B cell (primary cell): Measurements from ENCODE around the gene PDE4B. TPM values are rescaled to one million over a fixed set of nuclear protein-coding genes. Genes with fewer than 3 reads are reported as not detected.
A peak's percentile ranks its signal among the peaks of the same experiment; 100 is the strongest.

Experiments
- ATAC-seq: fragments of 200-7000 bp; cut with Tn5 transposase; one replicate; pipeline ENCODE4 v1.10.0; 2021; ENCODE audit warnings: low read depth, mild to moderate bottlenecking, moderate number of reproducible peaks, moderate library complexity
- CTCF ChIA-PET: fragments of 350-600 bp; sonication (Branson Sonifier 250); formaldehyde crosslinking; loops from one replicate; lab custom pipeline; 2021; ENCODE audit warnings: antibody characterized with exemption, inconsistent platforms; lab: Charles Lee
- POLR2A ChIA-PET: fragments of 350-600 bp; sonication (Branson Sonifier 250); formaldehyde crosslinking; loops from one replicate; lab custom pipeline; 2021; ENCODE audit warnings: antibody characterized with exemption; lab: Charles Lee
- DNase-seq: peaks from one replicate; pipeline ENCODE4 v3.0.0; 2013
- H2AFZ ChIP-seq: 2 replicates; pipeline ENCODE4 v1.6.1; 2012; ENCODE audit warnings: mild to moderate bottlenecking, low read depth, low read length; ENCODE audit not compliant: insufficient read depth, poor library complexity, severe bottlenecking
- H3K27ac ChIP-seq, 2 donors: 1 replicate in 1 of 2; 2 replicates in 1 of 2; pipeline ENCODE4 v1.5.1; 2012 to 2013; ENCODE audit warnings: low read length in 2 of 2, mild to moderate bottlenecking in 2 of 2, moderate library complexity in 1 of 2
- H3K27me3 ChIP-seq, 4 experiments: fragments of 200-600 bp in 1 of 4; sonication (generic) in 1 of 4; replicated peaks in 1 of 4; 1 replicate in 2 of 4; 2 replicates in 2 of 4; pipeline versions ENCODE4 v1.6.1 to v1.7.0; 2013 to 2016; ENCODE audit warnings: low read length in 3 of 4, mild to moderate bottlenecking in 2 of 4, mixed read lengths in 1 of 4, moderate library complexity in 1 of 4; ENCODE audit not compliant: insufficient read depth in 4 of 4, control insufficient read depth in 3 of 4; ENCODE audit errors: control extremely low read depth in 1 of 4
- H3K36me3 ChIP-seq, 2 experiments: replicated peaks in 1 of 2; 1 replicate in 1 of 2; 2 replicates in 1 of 2; pipeline versions ENCODE4 v1.6.1 to v1.7.1; 2013; ENCODE audit warnings: low read length in 1 of 2; ENCODE audit not compliant: insufficient read depth in 2 of 2, control insufficient read depth in 1 of 2; ENCODE audit errors: control extremely low read depth in 1 of 2, extremely low read depth in 1 of 2
- H3K4me1 ChIP-seq, 2 donors: fragments of 200-600 bp in 1 of 2; sonication (generic) in 1 of 2; 1 replicate in 1 of 2; 2 replicates in 1 of 2; pipeline versions ENCODE4 v1.5.1 to v1.6.1; 2013 to 2017; ENCODE audit warnings: low read length in 2 of 2; ENCODE audit not compliant: control insufficient read depth in 2 of 2, insufficient read depth in 2 of 2
- H3K4me2 ChIP-seq: replicated peaks from 2 replicates; pipeline ENCODE3; 2012; ENCODE audit warnings: mild to moderate bottlenecking, low read depth, low read length; ENCODE audit not compliant: poor library complexity, severe bottlenecking
- H3K4me3 ChIP-seq, 5 experiments: fragments of 200-600 bp in 1 of 5; sonication (generic) in 1 of 5; 1 replicate in 3 of 5; 2 replicates in 2 of 5; pipeline versions ENCODE4 v1.5.1 to v1.7.0; 2011 to 2016; ENCODE audit warnings: low read length in 4 of 5, mild to moderate bottlenecking in 4 of 5, low read depth in 2 of 5, control low read depth in 1 of 5, moderate library complexity in 1 of 5; ENCODE audit not compliant: insufficient read depth in 1 of 5; ENCODE audit errors: control extremely low read depth in 1 of 5, extremely low read depth in 1 of 5
- H3K79me2 ChIP-seq: fragments of 200-600 bp; sonication (generic); one replicate; pipeline ENCODE4 v1.6.0; 2016; ENCODE audit warnings: low read length; ENCODE audit not compliant: control insufficient read depth, insufficient read depth
- H3K9ac ChIP-seq: fragments of 200-600 bp; sonication (generic); 2 replicates; pipeline ENCODE4 v1.6.1; 2017; ENCODE audit warnings: mild to moderate bottlenecking, low read length, moderate library complexity
- H3K9me3 ChIP-seq, 3 donors: one replicate each; pipeline versions ENCODE4 v1.6.1 to v1.7.1; 2013; ENCODE audit warnings: low read length in 2 of 3; ENCODE audit not compliant: control insufficient read depth in 2 of 3, insufficient read depth in 1 of 3; ENCODE audit errors: control extremely low read depth in 1 of 3
- H4K20me1 ChIP-seq: 2 replicates; pipeline ENCODE4 v1.6.0; 2012; ENCODE audit warnings: mild to moderate bottlenecking, low read length; ENCODE audit not compliant: insufficient read depth, control insufficient read depth, poor library complexity, severe bottlenecking
- H3K27ac Mint-ChIP-seq: one replicate; pipeline ENCODE4 v1.8.0; 2021; ENCODE audit warnings: mixed read lengths
- H3K27me3 Mint-ChIP-seq: one replicate; pipeline ENCODE4 v1.8.0; 2021; ENCODE audit warnings: mixed read lengths
- H3K4me1 Mint-ChIP-seq: one replicate; pipeline ENCODE4 v1.8.0; 2021; ENCODE audit warnings: mixed read lengths
- H3K4me3 Mint-ChIP-seq: one replicate; pipeline ENCODE4 v1.8.0; 2021; ENCODE audit warnings: mixed read lengths
- H3K9me3 Mint-ChIP-seq: one replicate; pipeline ENCODE4 v1.8.0; 2022; ENCODE audit warnings: mixed read lengths; ENCODE audit not compliant: insufficient read depth
- CTCF ChIP-seq: fragments of 200-600 bp; IDR thresholded peaks from one replicate; pipeline ENCODE4 v1.8.0; 2022; ENCODE audit warnings: antibody characterized with exemption, mild to moderate bottlenecking
- EZH2 ChIP-seq: IDR thresholded peaks from 2 replicates; pipeline ENCODE4 v1.6.1; 2012; ENCODE audit warnings: borderline replicate concordance, low read depth, mild to moderate bottlenecking, moderate library complexity, low read length; ENCODE audit not compliant: insufficient read depth, poor library complexity, severe bottlenecking
- WGBS: methylation state at CpG from one replicate; pipeline ENCODE4 v1.1.5; 2013; ENCODE audit warnings: missing lambda C conversion rate; ENCODE audit not compliant: insufficient coverage; 5-methylcytosine and 5-hydroxymethylcytosine counted together
- intact Hi-C: fragments of 100-400 bp; cut with micrococcal nuclease; formaldehyde crosslinking; loops from one replicate; pipeline ENCODE4 v1.10.0; 2022
- polyA plus RNA-seq: library from polyadenylated mRNA; depleted of rRNA; stranded (reverse); fragments of >200 nt; gene quantifications from 2 replicates; pipeline ENCODE4 v1.2.3, GENCODE V29; 2012
- total RNA-seq, 2 donors: library from RNA; stranded (reverse); fragments of 120-200 nt in 1 of 2; gene quantifications; 1 replicate in 1 of 2; 2 replicates in 1 of 2; pipeline versions ENCODE4 v1.2.3 to v1.2.4, GENCODE V29; 2013 to 2022

The PDE4B gene
- total and polyA plus RNA-seq, 2 donors (not counting 1 experiment from before 2014, with no cell fraction given) = 63.7 to 242 TPM

- Mint-ChIP-seq H3K27me3 (no peaks in the 10 kb centered on the region), H3K27ac (peak overlapping the region; percentile 33), H3K4me3 (peak overlapping the region; percentile 73), H3K9me3 (no peaks in the 10 kb centered on the region), H3K4me1 (peaks cover 21% of the 10 kb centered on the region)
- no CpG with 5 or more reads among the region's 4 CpGs for WGBS
- CTCF ChIA-PET = interaction anchor here (0.8 to 3.7 kb wide), 6 partner anchors 9 to 145 kb away, joined by 3 to 11 read pairs (median 4); no protein-coding TSS in a partner anchor
- ATAC-seq (no peak), DNase-seq (peak; percentile 59)
- POLR2A ChIA-PET = no interaction called here
- intact Hi-C loops = loop anchor here (2.0 kb wide), 1 partner anchor 30 kb away; no protein-coding TSS in a partner anchor
- H3K27me3 ChIP-seq = no peaks in the 10 kb centered on the region
- H3K27ac ChIP-seq = peak overlapping the region; percentile 21 to 30
- H3K9ac ChIP-seq = peak overlapping the region; percentile 46
- peaks cover 3% of the 10 kb centered on the region for H3K79me2 ChIP-seq
- peaks cover 9 to 21% of the 10 kb centered on the region in 2 donors for H3K4me1 ChIP-seq
- H3K9me3 ChIP-seq = no peaks in the 10 kb centered on the region
- H3K4me3 ChIP-seq = peak overlapping the region in 2 of 5 experiments; percentile 20 to 24
- peak overlapping the region; percentile 68 for H3K4me2 ChIP-seq
- peak overlapping the region; percentile 69 for H2AFZ ChIP-seq
- H3K36me3 ChIP-seq = no peaks in the 10 kb centered on the region
- TF ChIP-seq CTCF (no peak), EZH2 (no peak)
- no peaks in the 10 kb centered on the region for H4K20me1 ChIP-seq
These were observed 508.3 kb downstream of the PDE4B start for GRCh38 chr1:66300972-66301451.

- H3K27me3 Mint-ChIP-seq = no peaks in the 10 kb centered on the region
- no peak for ATAC-seq
- Histone ChIP-seq H3K9ac (no peak overlapping the region), H3K9me3 (no peaks in the 10 kb centered on the region), H3K79me2 (peaks cover 3% of the 10 kb centered on the region), H3K27me3 (no peaks in the 10 kb centered on the region), H3K27ac (no peak overlapping the region), H3K4me3 (no peak overlapping the region), H3K4me2 (no peak overlapping the region), H3K36me3 (no peaks in the 10 kb centered on the region), H4K20me1 (no peaks in the 10 kb centered on the region), H3K4me1 (peaks cover 9 to 16% of the 10 kb centered on the region in 2 donors), H2AFZ (no peak overlapping the region)
- no peak for DNase-seq
- CTCF ChIA-PET = interaction anchor here (1.1 to 3.7 kb wide), 4 partner anchors 10 to 144 kb away, joined by 4 to 11 read pairs (median 6); no protein-coding TSS in a partner anchor
- intact Hi-C loops = no loop called here
- no peak for TF ChIP-seq CTCF
- no peak for TF ChIP-seq EZH2
- POLR2A ChIA-PET = no interaction called here
- no peak overlapping the region for H3K4me3 Mint-ChIP-seq
- WGBS = 100% methylated on average over 1 of the region's 3 CpGs
- peaks cover 16% of the 10 kb centered on the region for H3K4me1 Mint-ChIP-seq
- no peaks in the 10 kb centered on the region for H3K9me3 Mint-ChIP-seq
- H3K27ac Mint-ChIP-seq = no peak overlapping the region
These were observed 509.6 kb downstream of the PDE4B start for GRCh38 chr1:66302184-66302742.
